ENCODE results near the gene SOS1. TPM values are rescaled to one million over a fixed set of nuclear protein-coding genes. Genes with fewer than 3 reads are reported as not detected.
"Not testable (repeated sequence)": the region's sequence is repeated elsewhere in the genome, so short reads cannot be mapped to it uniquely, and the experiment has no call there.

SOS1 gene
- total RNA-seq, 1 donor from 2014 or later: 11.7 TPM

DNA sequence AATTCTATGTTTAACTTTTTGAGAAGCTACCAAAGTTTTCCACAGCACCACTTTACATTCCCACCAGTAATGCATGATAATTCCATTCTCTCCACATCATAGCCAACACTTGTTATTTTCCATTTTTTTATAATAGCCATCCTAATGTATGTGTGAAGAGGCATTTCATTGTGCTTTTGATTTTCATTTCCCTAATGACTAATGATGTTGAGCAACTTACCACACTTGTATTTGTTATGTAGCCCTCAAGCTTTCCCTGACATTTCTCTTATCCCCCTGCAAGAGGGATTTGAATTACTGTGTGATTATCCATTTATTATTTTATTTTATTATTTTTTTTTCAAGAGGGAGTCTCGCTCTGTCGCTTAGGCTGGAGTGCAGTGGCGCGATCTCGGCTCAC lies 23.6 kb upstream of the SOS1 start:
- no peak overlapping the region for H3K4me3 ChIP-seq (ENCODE audit: low read depth, low read length)
- DNase-seq (ENCODE audit: low read depth): no peak
- no peak for TF ChIP-seq CTCF (conservative IDR thresholded peaks at IDR 0.05; ENCODE audit: low read depth, low read length)

DNA sequence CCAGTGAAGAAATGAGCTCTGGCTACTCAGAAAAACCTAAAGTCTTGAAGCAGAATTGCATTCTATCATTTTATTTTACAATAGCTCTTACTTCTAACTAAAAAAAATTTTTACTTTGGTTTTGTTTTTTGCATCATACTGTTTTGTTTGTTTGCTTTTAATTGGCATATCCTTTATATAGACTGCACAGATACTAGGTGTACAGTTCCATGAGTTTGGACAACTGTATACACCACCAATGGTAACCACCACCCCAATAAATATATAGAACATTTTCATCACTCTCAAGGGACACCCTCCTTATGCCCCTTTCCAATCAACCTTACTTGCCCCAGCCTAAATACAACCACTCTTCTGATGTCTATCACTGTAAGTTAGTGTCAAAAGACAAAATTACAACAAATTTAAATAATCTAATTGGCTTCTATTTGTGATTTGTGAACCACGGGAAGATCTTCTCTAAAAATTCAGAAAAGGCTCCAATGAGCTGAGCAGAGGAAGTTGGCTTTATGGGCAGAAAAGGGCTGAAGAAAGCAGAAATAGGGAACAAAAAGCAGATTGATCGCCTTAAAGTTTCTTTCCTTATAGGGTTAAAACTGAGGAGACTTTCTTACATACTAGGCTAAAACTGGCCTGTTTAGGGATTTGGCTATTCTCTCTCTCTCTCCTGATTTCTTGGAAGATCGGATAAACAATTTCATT lies 22.2 kb upstream of the SOS1 start:
- no peak for TF ChIP-seq CTCF (conservative IDR thresholded peaks at IDR 0.05; ENCODE audit: low read depth, low read length)
- no peak for DNase-seq (ENCODE audit: low read depth)
- no peak overlapping the region for H3K4me3 ChIP-seq (ENCODE audit: low read depth, low read length)

DNA sequence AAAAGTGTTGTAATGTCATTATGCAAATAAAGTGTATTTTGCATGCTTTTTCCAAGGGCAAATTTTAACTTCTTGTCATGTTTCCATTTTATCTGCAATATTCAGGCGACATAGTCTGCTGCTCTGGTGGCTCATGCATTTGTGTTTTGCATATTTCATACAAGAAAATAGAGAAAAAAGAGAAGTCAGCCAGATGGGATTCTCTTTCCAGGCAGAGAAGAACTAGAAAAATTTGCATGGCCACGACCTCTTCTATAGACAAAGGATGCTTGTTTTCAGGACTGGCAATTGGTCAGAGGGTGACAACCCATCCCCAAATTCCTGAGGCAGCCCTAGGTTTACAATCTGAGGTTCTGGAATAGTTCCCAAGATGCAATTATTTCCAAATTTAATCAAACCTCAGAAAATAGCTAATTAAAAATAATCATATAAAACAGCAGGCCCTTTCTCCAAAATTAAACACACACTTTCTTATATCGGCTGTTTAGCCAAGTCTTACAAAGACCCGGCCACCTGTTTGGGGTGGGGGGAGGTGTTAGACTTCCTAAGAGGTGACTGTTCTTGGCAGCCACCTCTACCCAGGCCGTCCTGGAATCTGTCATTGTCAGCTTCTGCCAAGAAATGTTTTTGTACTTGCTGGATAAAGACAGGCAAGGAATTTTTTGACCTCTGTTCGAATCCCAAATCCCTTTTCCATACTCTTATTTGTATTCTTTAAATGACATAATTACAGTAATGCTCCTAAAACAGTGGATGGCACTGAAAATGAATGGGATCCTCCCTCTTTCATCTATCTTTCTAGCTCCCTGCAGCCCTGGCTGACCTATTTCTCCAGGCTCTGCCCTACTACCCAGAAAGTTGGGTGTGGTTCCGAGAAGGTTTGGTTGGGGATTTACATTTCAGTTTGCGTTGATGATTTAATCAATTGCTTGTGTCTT lies 20.8 kb upstream of the SOS1 start:
- no peak for DNase-seq (ENCODE audit: low read depth)
- no peak overlapping the region for H3K4me3 ChIP-seq (ENCODE audit: low read depth, low read length)
- no peak for TF ChIP-seq CTCF (conservative IDR thresholded peaks at IDR 0.05; ENCODE audit: low read depth, low read length)

- DNase-seq (ENCODE audit: low read depth); H3K4me3 ChIP-seq (ENCODE audit: low read depth, low read length): not testable (repeated sequence)
These were observed 20.1 kb upstream of the SOS1 start for GRCh38 chr2:39140948-39141333.

DNA sequence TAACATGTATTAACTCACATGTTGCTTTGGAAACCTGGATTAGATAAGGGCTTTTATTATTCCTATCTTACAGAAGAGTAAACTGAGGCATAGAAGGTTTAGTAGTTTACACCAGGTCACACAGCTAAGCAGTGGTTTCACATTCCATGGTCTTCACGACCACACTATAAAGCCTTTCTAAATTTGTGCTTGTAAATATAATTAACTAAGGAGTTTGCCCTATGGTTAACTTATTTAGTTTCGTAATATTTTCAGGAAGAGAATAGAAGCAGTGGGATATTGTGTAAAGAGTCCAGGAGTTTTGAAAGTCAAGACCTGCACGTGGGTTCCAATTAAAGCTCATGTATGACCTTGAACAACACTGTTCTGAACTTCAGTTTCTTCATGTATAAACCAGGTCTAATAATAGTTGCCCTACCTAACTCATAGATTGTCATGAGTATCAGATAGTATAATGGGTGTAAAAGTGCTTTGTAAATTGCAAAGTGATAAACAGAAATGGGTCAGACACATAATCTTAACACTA lies 19.5 kb upstream of the SOS1 start:
- DNase-seq (ENCODE audit: low read depth): no peak
- TF ChIP-seq CTCF (conservative IDR thresholded peaks at IDR 0.05; ENCODE audit: low read depth, low read length): no peak
- H3K4me3 ChIP-seq (ENCODE audit: low read depth, low read length): no peak overlapping the region

DNA sequence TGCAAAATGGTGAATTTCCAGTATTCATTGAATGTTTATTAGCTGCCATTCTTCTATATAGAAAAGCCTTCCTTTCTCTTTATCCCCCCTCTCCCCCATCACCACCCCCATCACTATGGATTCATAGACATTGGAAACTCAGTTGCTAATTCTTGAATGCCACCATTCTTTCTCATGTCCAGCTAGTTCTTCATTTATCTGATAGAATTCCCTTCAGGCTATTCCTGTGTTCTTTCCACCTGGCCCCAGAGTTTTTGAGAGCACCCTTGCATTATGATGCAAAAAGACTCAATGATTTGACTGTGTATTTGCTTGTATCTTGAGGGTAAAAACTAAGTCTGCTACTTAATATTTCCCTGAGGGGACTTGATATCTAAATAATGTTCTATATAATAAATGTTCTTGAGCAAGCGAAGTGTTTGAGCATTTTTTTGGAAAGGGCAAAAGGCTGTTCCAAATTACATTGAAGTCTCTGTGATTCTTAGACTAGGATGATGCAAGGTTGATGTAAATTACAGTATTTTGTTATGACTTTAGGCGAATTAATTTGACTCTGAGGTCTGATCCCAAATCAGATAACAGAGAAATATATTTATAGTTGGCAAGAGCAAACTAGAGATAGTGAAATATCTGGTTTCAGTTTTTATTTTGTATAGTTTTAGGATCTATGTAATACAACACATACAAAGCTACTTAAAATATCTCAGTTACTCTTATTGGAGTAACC lies 18.8 kb upstream of the SOS1 start:
- H3K4me3 ChIP-seq (ENCODE audit: low read depth, low read length): no peak overlapping the region
- no peak for TF ChIP-seq CTCF (conservative IDR thresholded peaks at IDR 0.05; ENCODE audit: low read depth, low read length)

DNA sequence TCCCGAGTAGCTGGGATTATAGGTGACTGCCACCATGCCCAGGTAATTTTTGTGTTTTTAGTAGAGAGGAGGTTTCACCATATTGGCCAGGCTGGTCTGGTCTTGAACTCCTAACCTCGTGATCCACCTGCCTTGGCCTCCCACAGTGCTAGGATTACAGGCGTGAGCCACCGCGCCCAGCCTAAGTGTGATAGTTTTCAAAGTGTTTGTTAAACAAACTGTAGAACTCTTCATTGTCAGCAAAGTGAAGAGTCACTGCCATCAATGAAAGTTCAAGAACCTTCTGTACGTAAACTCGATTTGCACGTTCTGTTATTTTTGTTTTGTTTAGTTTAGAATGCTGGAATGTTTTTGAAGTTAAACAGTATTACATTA lies 18.0 kb upstream of the SOS1 start:
- no peak for TF ChIP-seq CTCF (conservative IDR thresholded peaks at IDR 0.05; ENCODE audit: low read depth, low read length)
- no peak for DNase-seq (ENCODE audit: low read depth)
- H3K4me3 ChIP-seq (ENCODE audit: low read depth, low read length): no peak overlapping the region

More for the DNA sequence above, 18.8 kb upstream of the SOS1 start:
- no peak for DNase-seq (ENCODE audit: low read depth)

GRCh38 chr2:39138187-39138836 lies 17.5 kb upstream of the SOS1 start:
- not testable (repeated sequence) for H3K4me3 ChIP-seq (ENCODE audit: low read depth, low read length); DNase-seq (ENCODE audit: low read depth)
